Heart left ventricle (tissue), 16 donors: Measurements from ENCODE around the gene MAPK12. TPM values are rescaled to one million over a fixed set of nuclear protein-coding genes. Genes with fewer than 3 reads are reported as not detected.

Experiments
- ATAC-seq, 4 donors: fragments of 200-7000 bp; cut with Tn5 transposase; one replicate each; pipeline ENCODE4 v1.9.1; 2020 to 2022; ENCODE audit warnings: moderate library complexity in 4 of 4, mild to moderate bottlenecking in 3 of 4, moderate number of reproducible peaks in 1 of 4
- DNase-seq, 5 donors: peaks; one replicate each; pipeline ENCODE4 v3.0.0-alpha.2; 2020
- H3K27ac ChIP-seq, 12 donors: fragments of 200-600 bp; sonication (generic) in 4 of 12; one replicate each; pipeline versions ENCODE4 v1.5.0 to v1.8.0; 2016 to 2022; ENCODE audit warnings: mild to moderate bottlenecking in 2 of 12
- H3K27me3 ChIP-seq, 9 donors: fragments of 200-600 bp; sonication (generic) in 2 of 9; one replicate each; pipeline versions ENCODE4 v1.5.1 to v1.8.0; 2016 to 2022; ENCODE audit warnings: mild to moderate bottlenecking in 3 of 9
- H3K36me3 ChIP-seq, 9 donors: fragments of 200-600 bp; sonication (generic) in 2 of 9; one replicate each; pipeline versions ENCODE4 v1.5.0 to v1.8.0; 2018 to 2022; ENCODE audit warnings: mild to moderate bottlenecking in 2 of 9
- H3K4me1 ChIP-seq, 12 donors: fragments of 200-600 bp; sonication (generic) in 4 of 12; one replicate each; pipeline versions ENCODE4 v1.5.0 to v1.8.0; 2016 to 2022; ENCODE audit warnings: mild to moderate bottlenecking in 3 of 12
- H3K4me3 ChIP-seq, 12 donors: fragments of 200-600 bp; sonication (generic) in 4 of 12; one replicate each; pipeline versions ENCODE4 v1.5.0 to v1.8.0; 2017 to 2022; ENCODE audit warnings: mild to moderate bottlenecking in 9 of 12, moderate library complexity in 4 of 12
- H3K9me3 ChIP-seq, 12 donors: fragments of 200-600 bp; sonication (generic) in 4 of 12; one replicate each; pipeline versions ENCODE4 v1.5.0 to v1.8.0; 2016 to 2022; ENCODE audit warnings: mild to moderate bottlenecking in 1 of 12
- POLR2A ChIP-seq, 2 donors: fragments of 450-650 bp; IDR thresholded peaks; one replicate each; pipeline ENCODE4 v1.6.1; 2017; ENCODE audit warnings: antibody characterized with exemption in 2 of 2, mild to moderate bottlenecking in 2 of 2, moderate library complexity in 2 of 2
- WGBS, 4 donors: extraction: QIAGEN DNeasy Blood & Tissue Kit in 2 of 4; methylation state at CpG; one replicate each; pipeline versions ENCODE4 v1.1.5 to v1.1.7; 2013 to 2018; 5-methylcytosine and 5-hydroxymethylcytosine counted together
- intact Hi-C, 10 donors: fragments of 100-400 bp; cut with DNase I; formaldehyde crosslinking; loops; one replicate each; pipeline versions ENCODE4 v1.11.1 to v1.14.2; 2022
- polyA plus RNA-seq, 2 donors: library from polyadenylated mRNA; stranded (reverse); fragments of 200-250 nt; gene quantifications; one replicate each; pipeline ENCODE4 v1.2.3, GENCODE V29; 2013
- total RNA-seq, 9 donors: library from RNA; depleted of rRNA in 2 of 9; stranded (reverse); fragments of >200 nt in 2 of 9; fragmentation: NEBNext Ultra II Directional in 3 of 9; extraction: Animal tissue kit (Norgen Biotek cat#: 25700) in 3 of 9; gene quantifications; one replicate each; pipeline versions ENCODE4 v1.1.0 to v1.2.4, GENCODE V29; 2016 to 2023
- TF ChIP-seq, protein P1 (sequence below), 12 donors: fragments of 200-600 bp; sonication (generic) in 4 of 12; IDR thresholded peaks; one replicate each; pipeline versions ENCODE4 v1.5.0 to v1.8.0; 2018 to 2022; ENCODE audit warnings: antibody characterized with exemption in 12 of 12, mild to moderate bottlenecking in 5 of 12
- donor health status: ischemic (EF 13 %, LVEDD 7.1; RV severe dilation, severe dysfunction).
- donor health status: healthy with polysubstance abuse.
- donor health status: DM: no; HTN: yes; CAD: no.
- donor health status: DM: no; HTN: no; CAD: no.
- donor health status: ischemic (EF 25% LVEDD 6.9; RV normal size, moderate dysfunction).
- donor health status: ischemic (EF 25% LVEDD 5.7; RV mildly dilated, moderate dysfunction).
- donor health status: healthy.
- donor health status: DM: yes; HTN: yes; CAD: no.
- donor health status: ischemic (EF 35%, LVEDD 5.7; RV mildly dilated, moderate dysfunction).
- donor health status: nonischemic (EF 11% LVEDD 7.7; RV severe dilation, severe dysfunction).
- donor health status: DM: yes; HTN: yes; CAD: no.
- donor health status: PGD.
- donor health status: ischemic (EF 29% LVEDD 5.4; RV normal size, mild dysfunction).
- donor health status: nonischemic (EF 23%, LVEDD 6.1; RV moderate dilation, normal function).

MAPK12 gene
- total and polyA plus RNA-seq, 11 donors = 11.6 to 18.0 (median 15.5) TPM

DNA sequence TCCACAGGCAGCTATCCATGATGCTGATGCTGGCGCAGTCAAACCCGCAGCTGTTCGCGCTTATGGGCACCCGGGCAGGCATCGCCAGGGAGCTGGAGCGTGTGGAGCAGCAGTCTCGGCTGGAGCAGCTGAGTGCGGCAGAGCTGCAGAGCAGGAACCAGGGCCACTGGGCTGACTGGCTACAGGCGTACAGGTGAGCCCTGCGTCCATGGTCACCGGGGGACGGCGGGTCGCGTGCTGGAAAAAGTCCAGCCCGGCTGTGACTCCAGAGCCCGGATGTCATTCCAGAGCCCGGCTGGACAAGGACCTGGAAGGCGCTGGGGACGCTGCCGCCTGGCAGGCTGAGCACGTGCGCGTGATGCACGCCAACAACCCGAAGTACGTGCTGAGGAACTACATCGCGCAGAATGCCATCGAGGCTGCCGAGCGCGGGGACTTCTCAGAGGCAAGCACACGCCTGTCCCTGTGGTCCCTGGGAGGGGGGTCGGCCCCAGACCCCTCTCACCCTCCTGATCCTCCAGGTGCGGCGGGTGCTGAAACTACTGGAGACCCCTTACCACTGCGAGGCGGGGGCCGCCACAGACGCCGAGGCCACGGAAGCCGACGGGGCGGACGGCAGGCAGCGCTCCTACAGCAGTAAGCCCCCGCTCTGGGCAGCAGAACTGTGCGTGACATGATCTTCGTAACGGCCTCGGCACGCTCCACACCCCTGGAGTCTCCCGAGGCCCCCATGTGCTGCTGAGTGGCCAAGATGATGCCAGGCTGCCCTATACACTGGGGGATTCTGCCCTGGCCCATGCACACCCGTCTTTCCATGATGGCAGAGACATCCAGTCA lies 44.6 kb downstream of the MAPK12 start:
- 93 to 96% (median 95%) methylated on average over 27 to 57 of the region's 57 CpGs for WGBS, 4 donors
- peaks cover 0 to 14% (median 4%) of the 10 kb centered on the region in 12 donors for H3K4me1 ChIP-seq
- H3K27me3 ChIP-seq = no peaks in the 10 kb centered on the region
- DNase-seq (no peak), ATAC-seq (no peak)
- no peak overlapping the region for H3K27ac ChIP-seq
- no peak for TF ChIP-seq POLR2A (IDR thresholded peaks at IDR 0.05)
- TF ChIP-seq, protein P1, sequence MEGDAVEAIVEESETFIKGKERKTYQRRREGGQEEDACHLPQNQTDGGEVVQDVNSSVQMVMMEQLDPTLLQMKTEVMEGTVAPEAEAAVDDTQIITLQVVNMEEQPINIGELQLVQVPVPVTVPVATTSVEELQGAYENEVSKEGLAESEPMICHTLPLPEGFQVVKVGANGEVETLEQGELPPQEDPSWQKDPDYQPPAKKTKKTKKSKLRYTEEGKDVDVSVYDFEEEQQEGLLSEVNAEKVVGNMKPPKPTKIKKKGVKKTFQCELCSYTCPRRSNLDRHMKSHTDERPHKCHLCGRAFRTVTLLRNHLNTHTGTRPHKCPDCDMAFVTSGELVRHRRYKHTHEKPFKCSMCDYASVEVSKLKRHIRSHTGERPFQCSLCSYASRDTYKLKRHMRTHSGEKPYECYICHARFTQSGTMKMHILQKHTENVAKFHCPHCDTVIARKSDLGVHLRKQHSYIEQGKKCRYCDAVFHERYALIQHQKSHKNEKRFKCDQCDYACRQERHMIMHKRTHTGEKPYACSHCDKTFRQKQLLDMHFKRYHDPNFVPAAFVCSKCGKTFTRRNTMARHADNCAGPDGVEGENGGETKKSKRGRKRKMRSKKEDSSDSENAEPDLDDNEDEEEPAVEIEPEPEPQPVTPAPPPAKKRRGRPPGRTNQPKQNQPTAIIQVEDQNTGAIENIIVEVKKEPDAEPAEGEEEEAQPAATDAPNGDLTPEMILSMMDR (IDR thresholded peaks at IDR 0.05) = no peak
- intact Hi-C loops = no loop called here
- no peak overlapping the region for H3K4me3 ChIP-seq
- no peaks in the 10 kb centered on the region for H3K9me3 ChIP-seq
- peaks cover 2 to 94% (median 84%) of the 10 kb centered on the region in 9 donors for H3K36me3 ChIP-seq

DNA sequence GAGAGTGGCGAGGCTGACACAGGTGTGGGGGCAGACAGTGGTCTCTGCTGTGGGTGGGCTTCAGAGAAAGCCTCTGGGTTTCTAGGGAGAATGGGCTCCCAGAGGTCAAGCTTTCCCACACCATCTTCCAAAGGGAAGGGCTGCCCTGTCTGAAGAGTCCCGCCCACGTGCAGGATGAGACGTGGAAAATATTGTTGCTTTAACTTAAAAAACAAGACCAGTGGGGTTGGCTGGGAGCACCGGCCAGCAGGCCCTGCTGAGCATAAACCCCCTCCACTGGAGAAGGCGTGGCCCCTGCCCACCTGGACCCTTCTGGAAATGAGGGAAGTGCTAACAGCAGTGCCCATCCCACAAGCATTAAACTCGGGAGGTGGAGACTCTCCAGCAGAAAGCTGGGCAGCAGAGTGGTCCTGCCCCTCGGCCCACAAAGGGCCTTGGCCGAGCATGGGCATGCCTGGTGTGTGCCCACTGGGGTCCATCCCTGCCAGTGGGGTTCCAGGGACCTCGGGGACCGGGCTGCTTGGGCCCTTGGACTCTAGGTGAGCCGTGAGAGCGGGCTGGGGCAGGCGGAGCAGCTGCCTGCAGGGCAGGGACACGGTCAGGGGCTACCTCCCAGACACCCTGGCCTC lies 45.3 kb downstream of the MAPK12 start:
- WGBS, 4 donors = 80 to 91% (median 86%) methylated on average over 10 to 15 of the region's 15 CpGs
- Histone ChIP-seq H3K4me3 (no peak overlapping the region), H3K9me3 (no peaks in the 10 kb centered on the region), H3K4me1 (peaks cover 0 to 14% (median 4%) of the 10 kb centered on the region in 12 donors), H3K27me3 (no peaks in the 10 kb centered on the region), H3K36me3 (peaks cover 2 to 94% (median 82%) of the 10 kb centered on the region in 9 donors), H3K27ac (no peak overlapping the region)
- ATAC-seq (no peak), DNase-seq (no peak)
- no peak for TF ChIP-seq POLR2A (IDR thresholded peaks at IDR 0.05)
- intact Hi-C loops = no loop called here

DNA sequence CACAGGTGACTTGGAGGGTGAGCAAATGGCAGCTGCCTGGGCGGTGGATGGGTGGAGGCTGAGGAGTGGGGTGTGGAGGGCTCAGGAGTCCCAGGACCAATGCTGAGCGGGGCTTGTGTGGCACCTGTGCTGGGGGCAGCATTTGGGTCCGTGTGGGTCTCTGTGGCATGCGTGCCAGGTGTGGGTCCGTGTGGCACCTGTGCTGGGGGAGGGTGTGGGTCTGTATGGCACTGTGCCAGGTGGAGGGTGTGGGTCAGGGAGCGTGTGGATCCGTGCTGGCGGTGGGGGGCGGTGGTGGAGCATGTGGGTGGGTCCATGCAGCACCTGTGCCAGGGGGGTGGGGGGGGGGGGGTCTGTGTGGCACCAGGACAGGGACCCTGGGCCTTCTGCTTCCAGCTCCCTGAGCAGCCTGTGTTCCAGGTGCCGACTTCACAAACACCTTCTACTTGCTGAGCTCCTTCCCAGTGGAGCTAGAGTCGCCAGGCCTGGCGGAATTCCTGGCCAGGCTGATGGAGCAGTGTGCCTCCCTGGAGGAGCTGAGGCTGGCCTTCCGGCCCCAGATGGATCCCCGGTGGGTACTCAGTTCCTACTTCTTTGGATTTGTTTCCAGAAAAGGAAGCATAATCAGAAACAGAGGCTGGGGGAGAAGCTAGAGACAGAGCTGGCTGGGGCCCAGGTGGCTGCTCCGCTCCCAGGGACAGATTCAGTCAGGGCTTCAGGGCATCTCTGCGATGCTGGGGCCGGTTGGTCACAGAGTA lies 46.0 kb downstream of the MAPK12 start:
- TF ChIP-seq POLR2A (IDR thresholded peaks at IDR 0.05) = no peak
- TF ChIP-seq, protein P1 (IDR thresholded peaks at IDR 0.05) = no peak
- Histone ChIP-seq H3K36me3 (peaks cover 2 to 94% (median 82%) of the 10 kb centered on the region in 9 donors), H3K27ac (no peak overlapping the region), H3K4me1 (peaks cover 0 to 14% (median 4%) of the 10 kb centered on the region in 12 donors), H3K9me3 (no peaks in the 10 kb centered on the region), H3K27me3 (no peaks in the 10 kb centered on the region), H3K4me3 (no peak overlapping the region)
- no peak for DNase-seq
- intact Hi-C loops = no loop called here
- ATAC-seq = no peak
- 69 to 81% (median 73%) methylated on average over 15 to 17 of the region's 17 CpGs for WGBS, 4 donors

DNA sequence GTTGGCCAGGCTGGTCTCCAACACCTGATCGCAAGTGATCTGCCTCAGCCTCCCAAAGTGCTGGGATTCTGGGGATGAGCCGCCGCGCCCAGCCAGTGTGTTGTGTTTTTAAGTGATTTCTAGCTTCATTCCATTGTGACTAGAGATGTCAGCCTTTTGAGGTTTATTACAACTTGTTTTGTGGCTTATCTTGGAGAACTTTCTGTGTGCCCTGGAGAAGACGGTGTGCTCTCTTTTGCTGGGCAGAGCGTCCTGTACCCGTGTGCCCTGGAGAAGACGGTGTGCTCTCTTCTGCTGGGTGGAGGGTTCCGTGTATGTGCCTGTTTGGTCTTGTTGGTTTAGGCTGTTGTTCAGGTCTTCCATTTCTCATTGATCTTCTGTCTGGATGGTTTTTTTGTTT lies 48.2 kb downstream of the MAPK12 start:
- H3K4me1 ChIP-seq = peaks cover 0 to 12% (median 0%) of the 10 kb centered on the region in 12 donors
- intact Hi-C loops = loop anchor here in 1 of 10 donors (5.0 kb wide), 1 partner anchor 66 kb away; no protein-coding TSS in a partner anchor
- no peak for ATAC-seq

More for the DNA sequence above, 48.2 kb downstream of the MAPK12 start:
- no peak for TF ChIP-seq POLR2A (IDR thresholded peaks at IDR 0.05)
- TF ChIP-seq, protein P1 (IDR thresholded peaks at IDR 0.05) = no peak
- no peaks in the 10 kb centered on the region for H3K27me3 ChIP-seq
- no peak overlapping the region for H3K4me3 ChIP-seq
- no peak overlapping the region for H3K27ac ChIP-seq
- WGBS, 4 donors = 95 to 97% (median 97%) methylated on average over 9 of the region's 9 CpGs
- H3K9me3 ChIP-seq = no peaks in the 10 kb centered on the region
- H3K36me3 ChIP-seq = peaks cover 2 to 92% (median 82%) of the 10 kb centered on the region in 9 donors
- no peak for DNase-seq
